ELR (cell line): ENCODE results near the gene DDX42.
"Not testable (repeated sequence)": the region's sequence is repeated elsewhere in the genome, so short reads cannot be mapped to it uniquely, and the experiment has no call there.

Source experiments
- DNase-seq: peaks from one replicate; pipeline ENCODE4 v3.0.0-alpha.2; 2015; ENCODE audit warnings: low read depth

The DDX42 gene

DNA sequence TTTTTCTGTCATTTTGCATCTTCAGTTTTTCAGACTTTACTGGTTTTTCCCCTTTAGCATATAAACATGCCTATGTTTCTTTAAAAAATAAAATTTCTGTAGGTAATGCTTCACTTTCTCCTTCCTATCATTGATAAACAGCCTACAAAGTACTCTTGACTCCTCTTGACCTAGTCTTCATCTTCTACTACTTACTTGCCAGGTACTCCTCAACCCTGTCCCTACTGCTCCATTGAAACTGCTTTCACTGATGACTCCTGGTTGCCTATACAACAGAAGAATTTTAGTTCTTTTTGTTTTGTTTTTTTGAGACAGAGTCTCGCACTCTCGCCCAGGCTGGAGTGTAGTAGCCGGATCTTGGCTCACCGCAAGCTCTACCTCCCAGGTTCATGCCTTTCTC, 7.0 kb downstream of the DDX42 start:
- no peak for DNase-seq

GRCh38 chr17:63783522-63783921, 9.6 kb downstream of the DDX42 start:
- no peak for DNase-seq

- peak; percentile 77 for DNase-seq
These were observed 11.6 kb downstream of the DDX42 start for GRCh38 chr17:63785556-63785955.

GRCh38 chr17:63786117-63786516, 12.1 kb downstream of the DDX42 start:
- no peak for DNase-seq

DNA sequence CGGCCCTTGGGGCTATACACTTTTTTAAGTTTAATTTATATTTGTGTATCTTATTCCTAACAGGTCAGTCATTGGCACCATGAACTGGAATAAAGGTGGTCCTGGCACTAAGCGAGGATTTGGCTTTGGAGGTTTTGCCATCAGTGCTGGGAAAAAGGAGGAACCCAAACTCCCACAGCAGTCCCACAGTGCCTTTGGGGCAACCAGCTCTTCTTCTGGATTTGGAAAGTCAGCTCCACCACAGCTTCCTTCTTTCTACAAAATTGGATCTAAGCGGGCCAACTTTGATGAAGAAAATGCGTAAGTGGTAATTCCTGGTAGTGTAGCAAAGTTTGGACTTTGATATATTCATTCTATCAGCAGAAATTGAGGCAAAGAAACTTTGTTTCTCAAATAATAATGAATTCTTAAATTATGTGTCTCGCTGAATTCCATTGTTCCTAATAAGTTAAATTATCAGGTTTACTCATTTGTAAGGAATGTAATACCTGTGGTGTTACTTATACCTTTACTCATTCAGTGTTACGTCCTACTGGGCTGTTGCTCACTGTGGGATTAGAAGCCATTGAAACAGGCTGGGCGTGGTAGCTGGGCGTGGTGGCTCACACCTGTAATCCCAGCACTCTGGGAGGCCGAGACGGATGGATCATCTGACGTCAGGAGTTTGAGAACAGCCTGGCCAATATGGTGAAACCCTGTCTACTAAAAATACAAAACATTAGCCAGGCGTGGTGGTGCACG, 13.2 kb downstream of the DDX42 start:
- no peak for DNase-seq

DNA sequence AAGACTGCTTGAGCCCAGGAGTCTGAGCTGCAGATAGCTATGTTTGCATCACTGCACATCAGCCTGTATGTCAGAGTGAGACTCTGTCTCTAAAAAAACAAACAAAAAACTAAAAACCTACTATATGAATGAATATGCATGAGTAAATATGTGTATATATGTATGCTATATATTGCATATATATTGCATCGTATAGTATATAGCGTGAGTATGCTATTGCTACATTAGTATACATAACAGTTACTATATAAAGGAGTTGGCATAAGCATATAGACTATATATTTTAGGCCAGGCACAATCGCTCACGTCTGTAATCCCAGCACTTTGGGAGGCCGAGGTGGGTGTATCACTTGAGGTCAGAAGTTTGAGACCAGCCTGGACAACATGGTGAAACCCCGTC, 16.1 kb downstream of the DDX42 start:
- no peak for DNase-seq

- no peak for DNase-seq
These were observed 18.2 kb downstream of the DDX42 start for GRCh38 chr17:63792055-63792729.

- not testable (repeated sequence) for DNase-seq
These were observed 22.4 kb downstream of the DDX42 start for GRCh38 chr17:63796375-63796774.

GRCh38 chr17:63798572-63799106, 24.7 kb downstream of the DDX42 start:
- DNase-seq: no peak

DNA sequence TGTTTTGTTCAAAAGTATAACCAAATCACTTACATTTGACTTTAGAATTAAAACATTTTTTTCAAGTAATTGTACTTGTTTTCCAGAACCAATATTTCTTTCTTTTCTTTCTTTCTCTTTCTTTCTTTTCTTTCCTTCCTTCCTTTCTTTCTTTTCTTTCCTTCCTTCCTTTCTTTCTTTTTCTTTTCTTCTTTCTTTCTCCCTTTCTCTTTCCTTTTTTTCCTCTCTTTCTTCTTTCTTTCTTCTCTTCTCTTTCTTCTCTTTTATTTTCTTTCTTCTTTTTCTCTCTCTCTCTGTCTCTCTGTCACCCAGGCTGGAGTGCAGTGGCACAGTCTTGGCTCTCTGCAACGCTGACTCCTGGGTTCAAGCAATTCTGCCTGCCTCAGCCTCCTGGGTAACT, 26.8 kb downstream of the DDX42 start:
- DNase-seq: no peak

DNA sequence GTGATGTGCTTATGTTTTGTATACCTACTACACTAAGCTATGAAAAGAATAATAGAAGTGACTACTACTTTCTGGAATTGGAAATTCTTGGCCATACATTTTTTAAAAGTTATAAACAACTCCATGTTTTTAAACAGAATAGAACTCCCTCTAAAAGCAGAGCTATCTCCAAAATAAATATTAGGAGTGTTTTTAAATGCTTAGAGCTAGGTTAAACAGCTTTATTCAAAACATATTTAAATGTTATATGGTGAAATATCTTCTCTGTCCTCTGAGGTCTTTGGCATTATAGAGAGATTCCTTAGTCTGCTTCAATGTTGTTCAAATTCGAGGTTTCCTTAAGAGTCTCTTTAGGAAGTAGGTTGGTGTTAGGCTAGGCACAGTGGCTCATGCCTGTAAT, 30.4 kb downstream of the DDX42 start:
- DNase-seq: no peak

DNA sequence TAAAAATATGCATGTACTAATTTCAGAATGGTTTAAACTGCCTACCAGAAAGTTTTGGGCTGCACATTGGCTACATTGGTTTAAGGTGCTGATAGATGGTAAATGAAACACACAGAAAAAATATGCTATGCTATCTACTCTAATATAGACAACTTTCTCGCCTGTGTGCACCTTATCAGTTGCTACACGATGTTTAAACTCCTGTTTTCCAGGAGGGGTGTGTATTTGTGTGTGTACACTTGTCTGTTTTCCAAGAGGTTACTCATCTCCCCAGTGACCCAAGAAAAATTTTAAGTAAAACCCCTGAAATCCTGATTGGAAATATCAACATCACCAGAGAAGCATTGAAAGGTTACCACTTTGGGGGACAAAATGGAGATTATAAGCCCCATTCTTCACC, 31.6 kb downstream of the DDX42 start:
- no peak for DNase-seq

DNA sequence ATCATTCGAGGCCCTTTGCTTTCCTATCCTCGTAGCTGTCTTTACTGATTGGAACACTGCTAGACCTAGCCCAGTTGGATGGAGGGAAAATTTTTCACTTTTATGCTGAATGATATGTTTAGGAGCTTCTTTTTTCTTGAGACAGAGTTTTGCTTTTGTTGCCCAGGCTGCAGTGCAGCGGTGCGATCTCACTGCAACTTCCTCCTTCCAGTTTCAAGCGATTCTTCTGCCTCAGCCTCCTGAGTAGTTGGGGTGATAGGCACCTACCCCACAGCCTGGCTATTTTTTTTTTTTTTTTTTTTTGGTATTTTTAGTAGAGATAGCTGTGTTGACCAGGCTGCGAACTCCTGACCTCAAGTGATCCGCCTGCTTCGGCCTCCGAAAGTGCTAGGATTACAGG, 36.0 kb downstream of the DDX42 start:
- DNase-seq: no peak

DNA sequence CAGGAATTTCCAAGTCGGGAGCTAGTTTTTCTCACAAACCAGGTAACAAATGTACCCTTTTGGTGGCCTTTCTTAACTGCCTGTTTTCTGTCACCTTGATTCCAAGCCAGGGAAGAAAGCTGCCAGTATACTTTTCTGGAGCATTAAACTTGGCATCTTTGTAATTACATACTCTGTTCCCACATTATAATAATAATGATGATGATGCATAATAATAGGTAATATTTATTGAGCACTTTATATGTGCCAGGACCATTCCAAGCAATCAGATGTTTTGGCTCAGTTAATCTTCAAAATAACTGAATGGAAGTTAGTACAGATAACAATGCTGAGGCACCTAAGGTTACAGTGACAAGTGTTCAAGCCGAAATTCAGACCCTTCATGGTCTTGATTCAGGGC, 42.2 kb downstream of the DDX42 start:
- DNase-seq: no peak

GRCh38 chr17:63816669-63817068, 42.7 kb downstream of the DDX42 start:
- peak; percentile 72 for DNase-seq

DNA sequence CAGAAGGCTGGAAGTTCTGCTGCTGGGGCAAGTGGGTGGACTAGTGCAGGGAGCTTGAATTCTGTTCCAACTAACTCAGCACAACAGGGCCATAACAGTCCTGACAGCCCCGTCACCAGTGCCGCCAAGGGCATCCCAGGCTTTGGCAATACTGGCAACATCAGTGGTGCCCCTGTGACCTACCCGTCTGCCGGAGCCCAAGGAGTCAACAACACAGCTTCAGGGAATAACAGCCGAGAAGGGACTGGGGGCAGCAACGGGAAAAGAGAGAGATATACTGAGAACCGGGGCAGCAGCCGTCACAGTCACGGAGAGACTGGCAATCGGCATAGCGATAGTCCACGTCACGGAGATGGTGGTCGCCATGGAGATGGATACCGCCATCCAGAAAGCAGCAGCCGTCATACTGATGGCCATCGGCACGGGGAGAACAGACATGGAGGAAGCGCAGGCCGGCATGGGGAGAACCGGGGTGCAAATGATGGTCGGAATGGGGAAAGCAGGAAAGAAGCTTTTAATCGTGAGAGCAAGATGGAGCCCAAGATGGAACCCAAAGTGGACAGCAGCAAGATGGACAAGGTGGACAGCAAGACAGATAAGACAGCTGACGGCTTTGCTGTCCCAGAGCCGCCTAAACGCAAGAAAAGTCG, 43.9 kb downstream of the DDX42 start:
- DNase-seq: no peak

- no peak for DNase-seq
These were observed 45.2 kb downstream of the DDX42 start for GRCh38 chr17:63819131-63819530.

DNA sequence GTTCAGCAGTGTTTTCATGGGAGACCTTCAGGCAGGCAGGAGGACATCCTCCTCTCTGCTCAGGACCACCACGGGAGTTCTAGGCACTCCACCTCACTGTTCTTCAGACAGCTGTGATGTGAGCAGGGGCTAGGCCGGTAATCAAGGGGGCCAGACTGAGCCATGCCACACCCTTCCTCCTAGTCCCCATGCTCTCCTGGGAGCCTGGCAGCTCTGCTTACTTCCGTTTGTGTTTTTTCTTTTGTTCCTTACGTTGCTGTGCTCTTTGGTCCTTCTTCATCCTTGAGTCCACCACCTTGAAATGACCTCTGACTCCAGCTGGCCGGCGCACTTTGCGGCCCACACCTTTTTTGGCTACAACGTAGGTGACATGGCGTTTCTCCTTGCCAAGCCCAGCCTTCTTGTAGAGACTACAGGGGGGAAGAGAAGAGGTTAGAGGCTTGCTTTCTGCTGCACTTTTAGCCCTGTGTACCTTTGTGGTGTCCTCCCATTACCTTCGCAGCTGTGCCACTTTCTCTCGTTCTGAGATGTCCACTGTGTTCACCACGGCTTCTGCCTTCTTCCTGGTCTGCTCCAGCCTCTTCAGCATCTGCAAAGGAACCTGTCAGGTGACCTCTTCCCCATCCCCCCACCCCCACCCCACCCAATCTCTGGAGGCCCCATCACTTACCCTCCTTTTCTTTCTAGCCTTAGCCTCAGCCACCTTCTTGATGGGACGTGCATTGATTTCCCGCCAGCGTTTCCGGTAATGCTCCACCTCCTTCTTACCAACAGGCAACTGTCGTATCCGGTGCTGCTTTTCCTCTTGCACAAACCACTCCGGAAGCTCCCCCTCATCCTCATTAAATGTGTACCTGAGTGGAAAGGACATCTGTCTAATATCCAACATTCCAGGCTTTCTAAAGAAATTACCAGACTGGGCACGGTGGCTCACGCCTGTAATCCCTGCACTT, 45.9 kb downstream of the DDX42 start:
- DNase-seq: no peak

GRCh38 chr17:63820963-63821561, 47.1 kb downstream of the DDX42 start:
- DNase-seq: no peak

DNA sequence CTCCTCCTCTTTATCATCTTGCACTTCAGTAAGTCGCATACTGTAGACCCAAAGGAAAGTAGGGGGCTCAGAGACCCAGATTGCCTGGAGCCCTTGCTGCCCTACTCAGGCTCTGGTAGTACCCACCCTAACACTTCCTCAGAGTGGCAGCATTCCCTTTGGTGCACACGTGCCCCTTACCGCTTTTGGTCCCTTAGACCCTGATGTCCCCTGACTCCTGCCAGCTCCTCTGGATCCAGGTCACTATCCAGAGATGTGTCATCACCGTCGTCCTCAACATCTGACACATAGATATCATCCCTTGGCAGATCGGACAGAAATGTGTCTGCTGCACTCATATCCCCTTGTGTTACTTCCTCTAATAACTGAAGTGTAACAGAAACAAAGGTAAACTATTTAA, 47.8 kb downstream of the DDX42 start:
- no peak for DNase-seq

GRCh38 chr17:63822537-63822936, 48.6 kb downstream of the DDX42 start:
- no peak for DNase-seq
